HAP-1 (cell line): Measurements from ENCODE around the gene RFPL4A.
"Not testable (repeated sequence)": the region's sequence is repeated elsewhere in the genome, so short reads cannot be mapped to it uniquely, and the experiment has no call there.

Source experiments
- DNase-seq, 2 experiments: peaks; one replicate each; pipeline ENCODE4 v3.0.0-alpha.2; 2016 to 2020; ENCODE audit warnings: low spot score in 2 of 2
- H3K27me3 ChIP-seq: fragments of 250-450 bp; sonication (Bioruptor Pico); 2 replicates; pipeline ENCODE4 v1.5.1; 2020; ENCODE audit warnings: low read depth, mild to moderate bottlenecking, moderate library complexity
- H3K36me3 ChIP-seq: fragments of 250-450 bp; sonication (Bioruptor Pico); replicated peaks from 2 replicates; pipeline ENCODE4 v1.5.1; 2020; ENCODE audit warnings: mild to moderate bottlenecking
- H3K4me1 ChIP-seq: fragments of 250-450 bp; sonication (Bioruptor Pico); 2 replicates; pipeline ENCODE4 v1.5.1; 2020; ENCODE audit warnings: mild to moderate bottlenecking
- H3K4me3 ChIP-seq: fragments of 250-450 bp; sonication (Bioruptor Pico); 2 replicates; pipeline ENCODE4 v1.5.1; 2020; ENCODE audit warnings: mild to moderate bottlenecking, moderate library complexity
- H3K9me3 ChIP-seq: fragments of 250-450 bp; sonication (Bioruptor Pico); 2 replicates; pipeline ENCODE4 v1.5.1; 2020; ENCODE audit warnings: mild to moderate bottlenecking, moderate library complexity
- in situ Hi-C: fragments of 300-500 bp; cut with MboI; formaldehyde crosslinking; loops from 3 replicates; pipeline ENCODE4 v1.14.3; 2020; ENCODE audit warnings: low sequenced_read_pairs, inconsistent platforms, mixed read lengths

Gene RFPL4A

DNA sequence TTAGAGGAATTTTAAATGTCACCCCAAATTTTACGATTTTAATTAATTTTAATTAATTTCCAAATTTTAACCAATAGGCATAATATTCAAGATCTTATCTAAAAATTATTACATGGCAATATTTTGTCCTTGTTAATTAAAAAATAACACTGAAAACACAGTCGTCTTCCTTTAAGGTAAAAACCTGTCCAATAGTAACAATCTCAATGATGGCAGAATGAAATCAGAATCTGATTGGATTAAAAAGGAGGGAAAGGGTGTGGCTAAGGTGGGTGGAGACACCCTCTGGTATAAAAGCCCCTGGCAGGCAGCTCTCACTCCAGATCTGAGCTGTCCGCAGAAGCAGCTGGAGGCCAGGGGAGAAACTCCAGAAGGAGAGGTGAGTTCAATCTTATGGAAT is at the start of gene RFPL4A:
Gene RFPL4A, plus strand, starts transcription at position 301 of the 400 bp plus-strand sequence. CDS start 2,704 bp downstream, outside the sequence.
- H3K9me3 ChIP-seq, H3K4me3 ChIP-seq, H3K36me3 ChIP-seq, H3K27me3 ChIP-seq, in situ Hi-C loops, DNase-seq, H3K4me1 ChIP-seq: not testable (repeated sequence)

DNA sequence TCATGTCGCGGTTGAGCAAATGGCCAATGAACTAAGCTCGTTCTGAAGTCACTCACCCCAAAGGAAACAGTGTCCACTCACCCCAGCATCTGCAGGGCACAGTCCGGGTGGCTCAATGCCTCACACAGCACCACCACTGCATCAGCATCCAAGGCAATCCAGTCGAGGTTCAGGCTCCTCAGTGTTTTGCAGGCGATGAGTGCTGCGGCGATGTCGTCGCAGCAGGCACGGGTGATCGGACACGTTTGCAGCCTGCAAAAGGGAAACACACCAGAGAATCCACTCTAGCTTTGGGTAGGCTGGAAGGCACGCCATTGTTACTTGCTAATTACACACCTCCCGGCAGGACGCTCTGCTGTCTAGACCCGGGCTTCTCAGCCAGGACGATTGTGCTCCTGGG is 47.2 kb upstream of the RFPL4A start:
- in situ Hi-C loops, result loop anchor here (25.0 kb wide), 1 partner anchor 626 kb away; no protein-coding TSS in a partner anchor
- Histone ChIP-seq H3K9me3 (no peaks in the 10 kb centered on the region), H3K36me3 (no peaks in the 10 kb centered on the region), H3K4me3 (no peak overlapping the region), H3K27me3 (0 out of 2 replicates have a peak, but pooled peaks cover 3% of the 10 kb centered on the region), H3K4me1 (no peaks in the 10 kb centered on the region)
- no peak for DNase-seq

- H3K27me3 ChIP-seq, result 0 out of 2 replicates have a peak, but pooled peaks cover 3% of the 10 kb centered on the region
- DNase-seq, result no peak
- in situ Hi-C loops, result loop anchor here (25.0 kb wide), 1 partner anchor 624 kb away; no protein-coding TSS in a partner anchor
- no peaks in the 10 kb centered on the region for H3K9me3 ChIP-seq
- no peak overlapping the region for H3K4me3 ChIP-seq
- no peaks in the 10 kb centered on the region for H3K36me3 ChIP-seq
- no peaks in the 10 kb centered on the region for H3K4me1 ChIP-seq
Measured at GRCh38 chr19:55712804-55713631, 45.9 kb upstream of the RFPL4A start.

DNA sequence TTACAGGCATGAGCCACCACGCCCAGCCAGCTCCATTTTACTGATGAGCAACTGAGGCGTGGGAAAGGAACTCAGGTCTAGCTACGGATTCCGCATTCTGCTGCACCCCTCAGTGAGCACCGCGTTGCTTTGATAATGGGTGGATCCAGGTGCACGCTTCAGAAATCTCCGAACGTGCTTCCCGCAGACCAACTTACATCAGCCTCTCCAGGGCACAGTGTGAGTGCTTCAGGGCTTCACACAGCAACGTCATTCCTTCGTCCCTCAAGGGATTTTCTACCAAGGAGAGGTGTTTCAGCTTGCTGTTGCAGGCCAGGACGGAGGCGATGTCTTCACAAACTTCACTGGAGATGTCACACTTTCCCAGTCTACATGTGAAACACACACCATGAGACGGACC is 42.4 kb upstream of the RFPL4A start:
- Histone ChIP-seq H3K27me3 (0 out of 2 replicates have a peak, but pooled peaks cover 3% of the 10 kb centered on the region), H3K36me3 (no peaks in the 10 kb centered on the region), H3K9me3 (no peaks in the 10 kb centered on the region), H3K4me3 (no peak overlapping the region), H3K4me1 (no peaks in the 10 kb centered on the region; the same call in 1 of the 2 replicates)
- in situ Hi-C loops, result loop anchor here (25.0 kb wide), 1 partner anchor 621 kb away; no protein-coding TSS in a partner anchor
- no peak for DNase-seq

DNA sequence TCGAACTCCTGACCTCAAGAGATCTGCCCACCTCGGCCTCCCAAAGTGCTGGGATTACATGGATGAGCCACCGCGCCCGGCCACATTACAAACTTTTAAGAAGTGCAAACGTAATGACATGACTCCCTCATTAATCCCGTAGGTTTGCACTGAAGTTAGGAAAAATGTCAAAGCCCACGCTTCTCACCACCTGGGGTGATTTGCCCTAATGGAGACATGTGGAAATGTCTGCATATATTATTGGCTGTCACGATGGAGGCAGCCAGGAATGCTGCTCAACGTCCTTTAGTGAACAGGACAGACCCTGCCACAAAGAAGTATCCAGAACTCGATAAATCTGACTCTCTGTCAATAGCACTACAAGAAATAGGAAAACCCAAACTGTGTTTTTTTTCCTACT is 41.6 kb upstream of the RFPL4A start:
- no peaks in the 10 kb centered on the region for H3K36me3 ChIP-seq
- no peak overlapping the region for H3K4me3 ChIP-seq
- DNase-seq, result no peak
- in situ Hi-C loops, result loop anchor here (25.0 kb wide), 1 partner anchor 620 kb away; no protein-coding TSS in a partner anchor
- H3K4me1 ChIP-seq, result no peaks in the 10 kb centered on the region; the same call in 1 of the 2 replicates
- H3K9me3 ChIP-seq, result no peaks in the 10 kb centered on the region; the same call in 1 of the 2 replicates
- 0 out of 2 replicates have a peak, but pooled peaks cover 3% of the 10 kb centered on the region for H3K27me3 ChIP-seq

DNA sequence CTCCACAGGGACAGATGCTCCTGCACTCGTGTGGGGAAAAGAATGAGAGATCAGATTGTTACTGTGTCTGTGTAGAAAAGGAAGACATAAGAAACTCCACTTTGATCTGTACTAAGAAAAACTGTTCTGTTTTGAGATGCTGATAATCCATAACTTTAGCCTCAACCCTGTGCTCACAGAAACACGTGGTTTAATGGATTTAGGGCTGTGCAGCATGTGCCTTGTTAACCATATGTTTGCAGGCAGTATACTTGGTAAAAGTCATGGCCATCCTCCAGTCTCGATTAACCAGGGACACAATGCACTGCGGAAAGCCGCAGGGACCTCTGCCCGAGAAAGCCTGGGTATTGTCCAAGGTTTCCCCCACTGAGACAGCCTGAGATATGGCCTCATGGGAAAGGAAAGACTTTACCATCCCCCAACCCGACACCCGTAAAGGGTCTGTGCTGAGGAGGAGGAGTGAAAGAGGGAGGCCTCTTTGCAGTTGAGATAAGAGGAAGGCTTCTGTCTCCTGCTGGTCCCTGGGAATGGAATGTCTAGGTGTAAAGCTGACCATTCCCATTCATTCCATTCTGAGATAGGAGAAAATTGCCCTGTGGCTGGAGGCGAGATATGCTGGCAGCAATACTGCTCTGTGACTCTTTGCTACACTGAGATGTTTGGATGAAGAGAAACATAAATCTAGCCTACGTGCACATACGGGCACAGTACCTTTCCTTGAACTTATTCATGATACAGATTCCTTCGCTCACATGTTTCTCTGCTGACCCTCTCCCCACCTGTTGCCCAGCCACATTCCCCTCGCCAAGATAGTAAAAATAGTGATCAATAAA is 40.8 kb upstream of the RFPL4A start:
- H3K27me3 ChIP-seq, H3K36me3 ChIP-seq, H3K4me3 ChIP-seq, H3K9me3 ChIP-seq, DNase-seq, H3K4me1 ChIP-seq: not testable (repeated sequence)
- in situ Hi-C loops, result loop anchor here (25.0 kb wide), 1 partner anchor 619 kb away; no protein-coding TSS in a partner anchor

DNA sequence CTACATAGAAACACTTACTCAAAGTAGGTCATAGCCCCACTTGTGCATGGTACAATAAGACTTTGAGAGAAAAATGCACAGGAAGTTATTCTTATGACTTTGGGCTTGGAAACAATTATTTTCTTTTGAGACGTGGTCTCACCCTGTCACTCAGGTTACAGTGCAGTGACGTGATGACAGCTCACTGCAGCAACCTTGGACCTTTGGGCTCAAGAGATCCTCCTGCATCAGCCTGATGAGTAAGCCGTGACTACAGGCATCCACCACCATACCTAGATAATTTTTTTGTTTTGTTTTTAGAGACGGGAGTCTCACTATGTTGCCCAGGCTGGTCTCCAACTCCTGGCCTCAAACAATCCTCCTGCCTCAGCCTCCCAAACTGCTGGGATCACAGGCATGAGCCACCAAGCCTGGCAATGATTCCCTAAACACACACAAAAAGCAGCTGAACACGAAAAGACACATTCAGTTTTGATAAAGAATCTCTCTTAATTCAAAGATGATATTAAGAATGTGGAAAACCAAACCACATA is 38.6 kb upstream of the RFPL4A start:
- in situ Hi-C loops, result loop anchor here (25.0 kb wide), 1 partner anchor 617 kb away; no protein-coding TSS in a partner anchor
- DNase-seq, result no peak
- Histone ChIP-seq H3K9me3 (no peaks in the 10 kb centered on the region; the same call in 1 of the 2 replicates), H3K4me1 (no peaks in the 10 kb centered on the region; the same call in 1 of the 2 replicates), H3K4me3 (no peak overlapping the region), H3K27me3 (0 out of 2 replicates have a peak, but pooled peaks cover 3% of the 10 kb centered on the region), H3K36me3 (no peaks in the 10 kb centered on the region)

DNA sequence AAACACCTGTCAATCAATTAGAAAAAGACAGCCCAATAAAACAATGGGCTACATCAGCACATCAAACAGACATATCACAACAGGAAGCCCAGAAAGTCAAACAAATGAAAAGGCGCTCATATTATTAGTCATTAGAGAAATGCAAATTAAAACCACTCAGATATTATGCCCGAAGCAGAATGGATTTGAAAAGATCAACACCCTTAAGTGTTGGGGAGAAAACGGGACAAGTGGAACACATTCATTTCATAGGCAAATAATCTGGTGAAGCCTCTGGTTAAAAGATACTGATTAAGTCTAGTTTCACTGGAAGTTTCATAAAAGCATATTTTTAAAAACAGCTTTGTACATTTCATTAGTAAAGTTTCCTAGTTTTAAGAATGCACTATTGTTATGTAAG is 38.1 kb upstream of the RFPL4A start:
- in situ Hi-C loops, result loop anchor here (25.0 kb wide), 1 partner anchor 616 kb away; no protein-coding TSS in a partner anchor
- Histone ChIP-seq H3K36me3 (no peaks in the 10 kb centered on the region), H3K27me3 (0 out of 2 replicates have a peak, but pooled peaks cover 3% of the 10 kb centered on the region), H3K4me3 (no peak overlapping the region), H3K9me3 (no peaks in the 10 kb centered on the region; the same call in 1 of the 2 replicates), H3K4me1 (no peaks in the 10 kb centered on the region; the same call in 1 of the 2 replicates)
- DNase-seq, result no peak

GRCh38 chr19:55723491-55723890 is 35.4 kb upstream of the RFPL4A start:
- Histone ChIP-seq H3K9me3 (no peaks in the 10 kb centered on the region; the same call in 1 of the 2 replicates), H3K27me3 (0 out of 2 replicates have a peak, but pooled peaks cover 2% of the 10 kb centered on the region)
- in situ Hi-C loops, result loop anchor here (25.0 kb wide), 1 partner anchor 614 kb away; no protein-coding TSS in a partner anchor

DNA sequence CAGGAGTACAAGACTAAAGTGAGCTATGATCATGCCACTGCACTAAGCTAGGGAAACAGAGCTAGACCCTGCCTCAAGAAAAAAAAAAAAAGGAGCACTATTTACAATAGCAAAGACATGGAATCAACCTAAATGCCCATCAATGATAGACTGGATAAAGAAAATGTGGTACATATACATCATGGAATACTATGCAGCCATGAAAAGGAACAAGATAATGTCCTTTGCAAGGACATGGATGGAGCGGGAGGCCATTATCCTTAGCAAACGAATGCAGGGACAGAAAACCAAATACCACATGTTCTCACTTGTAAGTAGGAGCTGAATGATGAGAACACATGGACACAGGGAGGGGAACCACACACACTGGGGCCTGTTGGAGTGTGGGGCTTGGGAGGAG is 28.5 kb upstream of the RFPL4A start:
- H3K4me3 ChIP-seq, H3K9me3 ChIP-seq, H3K36me3 ChIP-seq, in situ Hi-C loops, H3K4me1 ChIP-seq, H3K27me3 ChIP-seq, DNase-seq: not testable (repeated sequence)

More at GRCh38 chr19:55723491-55723890, 35.4 kb upstream of the RFPL4A start:
- no peak overlapping the region for H3K4me3 ChIP-seq
- no peak for DNase-seq
- H3K36me3 ChIP-seq, result no peaks in the 10 kb centered on the region
- no peaks in the 10 kb centered on the region; the same call in 1 of the 2 replicates for H3K4me1 ChIP-seq

GRCh38 chr19:55738302-55738701 is 20.6 kb upstream of the RFPL4A start, which contains the start of gene NLRP9:
NLRP9 (minus strand) TSS chr19:55738402; CDS start chr19:55738374, 28 bp downstream.
- H3K9me3 ChIP-seq, result no peaks in the 10 kb centered on the region
- in situ Hi-C loops, result no loop called here
- no peak within 1 kb of the TSS for H3K4me3 ChIP-seq
- no peaks in the 10 kb centered on the region for H3K36me3 ChIP-seq
- no peaks in the 10 kb centered on the region for H3K27me3 ChIP-seq
- DNase-seq, result no peak
- no peaks in the 10 kb centered on the region for H3K4me1 ChIP-seq

GRCh38 chr19:55750715-55751114 is 8.2 kb upstream of the RFPL4A start:
- Histone ChIP-seq H3K9me3 (no peaks in the 10 kb centered on the region), H3K36me3 (no peaks in the 10 kb centered on the region), H3K4me1 (no peaks in the 10 kb centered on the region), H3K27me3 (0 out of 2 replicates have a peak, but pooled peaks cover 3% of the 10 kb centered on the region), H3K4me3 (no peak overlapping the region)
- no peak for DNase-seq
- in situ Hi-C loops, result no loop called here

- Histone ChIP-seq H3K4me1 (no peaks in the 10 kb centered on the region), H3K36me3 (no peaks in the 10 kb centered on the region), H3K27me3 (0 out of 2 replicates have a peak, but pooled peaks cover 3% of the 10 kb centered on the region), H3K4me3 (no peak overlapping the region), H3K9me3 (no peaks in the 10 kb centered on the region)
- in situ Hi-C loops, result no loop called here
- DNase-seq, result no peak
Measured at GRCh38 chr19:55753401-55753800, 5.5 kb upstream of the RFPL4A start.
